Aorta (tissue), 5 donors: ENCODE data around the gene ATP1B1. TPM values are rescaled to one million over a fixed set of nuclear protein-coding genes. Genes with fewer than 3 reads are reported as not detected.
A peak's percentile ranks its signal among the peaks of the same experiment; 100 is the strongest.

ENCODE experiments used
- ATAC-seq: fragments of 200-7000 bp; cut with Tn5 transposase; one replicate; pipeline ENCODE4 v1.9.1; 2022; ENCODE audit warnings: moderate library complexity; ENCODE audit not compliant: low FRiP score
- DNase-seq, 2 donors: peaks; one replicate each; pipeline ENCODE4 v3.0.0-alpha.2; 2020
- H3K27ac ChIP-seq, 2 donors: one replicate each; pipeline ENCODE4 v1.5.1; 2013; ENCODE audit warnings: low read length in 2 of 2, mild to moderate bottlenecking in 2 of 2, moderate library complexity in 2 of 2, control low read depth in 1 of 2, inconsistent platforms in 1 of 2, low read depth in 1 of 2
- H3K27me3 ChIP-seq, 2 donors: one replicate each; pipeline ENCODE4 v1.6.1; 2013; ENCODE audit warnings: control low read depth in 1 of 2, low read length in 1 of 2, mild to moderate bottlenecking in 1 of 2, moderate library complexity in 1 of 2; ENCODE audit not compliant: insufficient read depth in 2 of 2, control insufficient read depth in 1 of 2
- H3K36me3 ChIP-seq, 2 donors: one replicate each; pipeline ENCODE4 v1.6.1; 2013; ENCODE audit warnings: control low read depth in 1 of 2, low read length in 1 of 2, mild to moderate bottlenecking in 1 of 2; ENCODE audit not compliant: insufficient read depth in 2 of 2, control insufficient read depth in 1 of 2
- H3K4me1 ChIP-seq, 2 donors: one replicate each; pipeline ENCODE4 v1.6.1; 2013; ENCODE audit warnings: low read length in 2 of 2, control low read depth in 1 of 2, mild to moderate bottlenecking in 1 of 2, moderate library complexity in 1 of 2; ENCODE audit not compliant: insufficient read depth in 2 of 2, control insufficient read depth in 1 of 2
- H3K4me3 ChIP-seq, 2 donors: one replicate each; pipeline ENCODE4 v1.5.1; 2013; ENCODE audit warnings: low read length in 2 of 2, control low read depth in 1 of 2, mild to moderate bottlenecking in 1 of 2
- H3K9me3 ChIP-seq: one replicate; pipeline ENCODE4 v1.6.1; 2013; ENCODE audit warnings: mild to moderate bottlenecking, low read length; ENCODE audit not compliant: control insufficient read depth
- WGBS, 2 donors: extraction: QIAGEN DNeasy Blood & Tissue Kit; methylation state at CpG; one replicate each; pipeline ENCODE4 v1.1.7; 2013; 5-methylcytosine and 5-hydroxymethylcytosine counted together
- intact Hi-C, 2 donors: fragments of 100-400 bp; cut with DNase I; formaldehyde crosslinking; loops; one replicate each; pipeline versions ENCODE4 v1.14.2 to v1.15.0; 2022
- polyA plus RNA-seq, 2 donors: library from polyadenylated mRNA; stranded (reverse); fragments of 200-250 nt; gene quantifications; one replicate each; pipeline ENCODE4 v1.2.3, GENCODE V29; 2013
- total RNA-seq, 2 donors: library from RNA; stranded (reverse); fragmentation: NEBNext Ultra II Directional; extraction: Animal tissue kit (Norgen Biotek cat#: 25700); gene quantifications; one replicate each; pipeline ENCODE4 v1.2.1, GENCODE V29; 2021
- donor health status: healthy with polysubstance abuse.
- donor health status: Bipolar disorder and iron deficiency.
- donor health status: DM: no; HTN: no; CAD: no.
- donor health status: DM: no; HTN: no; CAD: no.
- donor health status: DM: yes; HTN: yes; CAD: no.

ATP1B1 gene
- total and polyA plus RNA-seq, 4 donors = 7.1 to 23.8 (median 7.7) TPM

DNA sequence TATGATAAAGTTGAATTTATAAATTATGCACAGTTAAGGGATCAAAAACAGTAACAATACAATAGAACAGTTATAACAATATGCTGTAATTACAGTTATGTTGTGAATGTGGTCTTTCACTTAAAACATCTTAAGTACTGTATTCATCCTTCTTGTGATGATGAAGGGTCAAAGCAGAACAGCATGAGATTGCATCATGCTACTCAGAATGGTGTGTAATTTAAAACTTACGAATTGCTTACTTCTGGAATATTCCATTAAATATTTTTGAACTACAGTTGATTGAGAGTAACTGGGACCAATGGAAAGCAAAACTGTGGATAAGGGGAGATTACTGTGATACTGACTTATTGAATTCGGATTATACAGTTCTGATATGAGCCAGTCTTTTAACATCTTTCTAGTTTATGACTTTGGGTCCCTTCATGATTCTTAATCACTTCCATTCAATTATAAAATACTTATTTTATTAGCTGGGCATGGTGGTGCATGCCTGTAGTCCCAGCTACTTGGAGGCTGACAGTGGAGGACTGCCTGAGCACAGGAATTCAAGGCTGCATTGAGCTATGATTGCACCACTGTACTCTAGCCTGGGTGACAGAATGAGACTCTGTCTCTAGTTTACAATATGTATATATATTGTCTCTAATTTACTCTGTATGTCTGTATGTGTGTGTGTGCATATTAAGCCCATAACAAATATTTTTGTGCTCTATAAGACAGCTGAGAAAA is 43.2 kb downstream of the ATP1B1 start:
- Histone ChIP-seq H3K27ac (no peak overlapping the region), H3K4me1 (no peaks in the 10 kb centered on the region), H3K27me3 (no peaks in the 10 kb centered on the region), H3K4me3 (no peak overlapping the region), H3K36me3 (no peaks in the 10 kb centered on the region), H3K9me3 (no peaks in the 10 kb centered on the region)
- DNase-seq = no peak
- intact Hi-C loops = no loop called here
- no peak for ATAC-seq
- WGBS, 2 donors = 89% methylated on average over 2 of the region's 2 CpGs

DNA sequence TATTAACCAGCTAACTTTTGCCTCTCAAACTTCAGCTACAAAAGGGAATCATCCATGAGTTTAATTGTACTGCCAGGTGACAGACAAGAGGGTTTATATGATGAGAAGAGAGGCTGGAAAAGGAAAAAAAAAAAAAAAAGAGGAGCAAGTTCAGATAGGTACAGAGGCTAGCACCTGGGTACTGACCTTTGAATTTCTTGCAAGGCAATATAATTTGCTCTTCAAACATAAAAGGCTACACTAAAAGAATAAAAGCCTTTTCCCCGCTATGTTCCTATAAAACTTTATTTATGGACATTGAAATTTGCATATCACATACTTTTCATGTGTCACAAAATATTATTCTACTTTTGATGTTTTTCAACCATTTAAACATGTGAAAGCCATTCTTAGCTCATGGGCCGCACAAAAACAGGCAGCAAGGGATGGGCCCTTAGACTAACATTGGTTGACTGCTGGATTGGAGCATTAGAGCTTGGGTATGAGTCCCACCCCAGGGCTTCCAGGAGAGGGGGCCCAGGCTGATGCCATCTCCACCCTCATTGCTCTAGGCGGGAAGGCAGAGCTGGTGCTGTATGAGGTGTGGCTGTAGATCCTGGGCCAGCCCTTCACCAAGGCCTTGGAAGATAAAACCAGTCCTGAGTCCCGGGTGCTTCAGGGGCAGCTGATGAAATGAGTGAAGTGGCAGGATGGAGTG is 44.3 kb downstream of the ATP1B1 start:
- Histone ChIP-seq H3K27me3 (no peaks in the 10 kb centered on the region), H3K36me3 (no peaks in the 10 kb centered on the region), H3K4me3 (no peak overlapping the region), H3K4me1 (no peaks in the 10 kb centered on the region), H3K27ac (no peak overlapping the region), H3K9me3 (no peaks in the 10 kb centered on the region)
- WGBS, 2 donors = 83 to 88% methylated on average over 4 of the region's 4 CpGs
- DNase-seq (no peak), ATAC-seq (no peak)
- intact Hi-C loops = no loop called here

DNA sequence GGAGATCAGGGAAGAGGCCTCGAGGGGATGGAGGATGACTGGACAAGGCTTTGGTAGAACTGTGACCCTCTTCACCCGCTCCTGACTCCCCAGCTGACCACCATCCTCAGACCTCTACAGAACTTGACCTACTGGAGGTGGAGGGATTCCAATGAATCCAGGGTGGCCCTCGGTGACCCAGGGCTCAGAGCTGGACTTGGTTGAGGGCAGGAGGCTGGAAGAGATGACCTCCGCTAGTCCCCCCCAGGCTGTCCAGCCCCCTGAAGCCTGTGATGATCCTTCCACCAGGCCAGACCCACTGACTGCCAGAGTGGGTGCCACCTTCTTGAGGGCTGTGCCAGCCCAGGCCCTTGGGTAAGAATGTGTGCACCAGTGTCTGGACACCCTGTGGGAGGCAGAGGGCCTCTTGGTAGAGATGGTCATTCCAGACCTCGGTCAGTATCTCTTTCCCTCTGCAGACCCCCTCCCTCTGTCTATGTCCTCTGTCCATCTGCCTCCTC is 44.9 kb downstream of the ATP1B1 start:
- Histone ChIP-seq H3K4me1 (no peaks in the 10 kb centered on the region), H3K27ac (no peak overlapping the region)

DNA sequence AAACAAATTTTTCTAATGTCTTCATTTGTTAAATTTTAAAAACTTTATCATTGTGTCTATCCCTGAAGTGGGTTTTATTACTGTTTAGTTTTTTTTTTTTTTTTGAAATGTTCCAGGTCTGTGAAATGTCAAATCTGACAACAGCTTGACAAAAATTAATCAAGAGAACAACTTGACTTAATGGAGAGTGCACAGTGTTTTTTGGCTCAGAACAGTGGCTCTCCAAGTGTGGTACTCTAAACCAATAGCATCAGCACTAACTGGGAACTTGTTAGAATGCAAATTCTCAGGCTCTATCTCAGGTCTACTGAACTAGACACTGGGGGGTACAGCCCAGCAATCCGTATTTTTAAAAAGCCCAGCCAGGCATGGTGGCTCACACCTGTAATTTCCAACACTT is 49.2 kb downstream of the ATP1B1 start:
- intact Hi-C loops = no loop called here
- Histone ChIP-seq H3K27me3 (no peaks in the 10 kb centered on the region), H3K4me3 (no peak overlapping the region), H3K36me3 (peaks cover 0 to 7% of the 10 kb centered on the region in 2 donors), H3K27ac (no peak overlapping the region), H3K4me1 (no peaks in the 10 kb centered on the region), H3K9me3 (no peaks in the 10 kb centered on the region)
- ATAC-seq (no peak), DNase-seq (no peak)
- 68 to 80% methylated on average over 1 of the region's 1 CpG for WGBS, 2 donors

More for the DNA sequence above, 44.9 kb downstream of the ATP1B1 start:
- Histone ChIP-seq H3K27me3 (no peaks in the 10 kb centered on the region), H3K36me3 (no peaks in the 10 kb centered on the region), H3K4me3 (no peak overlapping the region), H3K9me3 (no peaks in the 10 kb centered on the region)
- DNase-seq (no peak), ATAC-seq (no peak)
- intact Hi-C loops = no loop called here
- 93 to 96% methylated on average over 5 of the region's 5 CpGs for WGBS, 2 donors

DNA sequence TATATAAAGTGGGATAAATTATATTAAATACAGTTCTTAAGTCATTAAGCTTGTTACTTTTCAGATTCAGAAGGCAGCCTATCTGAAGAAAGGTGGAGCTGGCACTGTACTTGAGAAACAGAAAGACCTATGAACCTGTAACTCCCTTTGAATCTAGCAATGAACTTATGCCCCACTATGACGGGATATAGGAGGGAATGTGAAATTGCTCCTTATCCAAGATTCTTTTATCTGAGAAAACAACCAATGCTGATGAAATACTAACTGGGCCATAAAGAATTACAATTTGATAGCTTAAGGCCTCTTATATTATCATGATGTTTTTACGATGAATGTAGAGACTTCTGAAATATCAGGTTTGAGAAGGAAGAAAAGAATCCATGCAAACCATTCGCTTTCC is 50.1 kb downstream of the ATP1B1 start:
- intact Hi-C loops = no loop called here
- 75 to 93% methylated on average over 3 of the region's 3 CpGs for WGBS, 2 donors

DNA sequence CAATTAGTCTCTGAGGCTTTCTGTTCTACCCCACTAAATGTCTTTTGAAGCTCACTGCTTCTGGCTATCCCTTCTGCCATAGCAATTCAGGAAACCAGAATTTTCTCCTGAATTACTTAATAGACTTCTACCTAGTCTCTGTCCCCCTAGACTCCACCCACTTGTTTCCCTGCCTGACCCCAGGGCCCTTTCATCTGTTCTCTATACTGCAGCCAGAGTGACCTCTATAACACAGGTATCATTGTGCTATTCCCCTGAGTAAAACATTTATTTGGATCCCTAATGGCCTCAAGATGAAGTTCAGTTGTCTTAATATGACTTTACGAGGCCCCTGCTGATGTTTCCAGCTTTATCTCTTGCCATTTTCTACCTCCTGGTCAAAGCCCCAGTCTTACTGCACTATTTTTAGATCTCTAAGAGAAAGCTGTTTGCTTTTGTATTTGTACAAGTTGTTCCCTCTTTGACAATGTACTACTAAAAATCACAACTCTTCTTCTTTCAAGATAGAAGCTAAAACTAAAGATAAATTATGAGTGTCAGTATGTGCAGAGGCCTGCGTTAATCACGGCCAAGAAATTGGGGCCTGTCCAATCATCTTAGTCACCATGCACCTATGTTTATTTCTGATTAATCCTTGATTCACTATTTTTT is 54.5 kb downstream of the ATP1B1 start:
- Histone ChIP-seq H3K4me3 (no peak overlapping the region), H3K36me3 (peaks cover 0 to 7% of the 10 kb centered on the region in 2 donors), H3K27me3 (no peaks in the 10 kb centered on the region), H3K9me3 (no peaks in the 10 kb centered on the region), H3K4me1 (peaks cover 2% of the 10 kb centered on the region in 2 donors), H3K27ac (no peak overlapping the region)
- intact Hi-C loops = no loop called here
- DNase-seq = no peak
- ATAC-seq = no peak
- WGBS, 2 donors = 20 to 34% methylated on average over 3 of the region's 3 CpGs

More for the DNA sequence above, 50.1 kb downstream of the ATP1B1 start:
- no peaks in the 10 kb centered on the region for H3K9me3 ChIP-seq
- no peak overlapping the region for H3K27ac ChIP-seq
- no peaks in the 10 kb centered on the region for H3K27me3 ChIP-seq
- peaks cover 0 to 2% of the 10 kb centered on the region in 2 donors for H3K4me1 ChIP-seq
- no peak for DNase-seq
- ATAC-seq = no peak
- no peak overlapping the region for H3K4me3 ChIP-seq
- H3K36me3 ChIP-seq = peaks cover 0 to 7% of the 10 kb centered on the region in 2 donors

DNA sequence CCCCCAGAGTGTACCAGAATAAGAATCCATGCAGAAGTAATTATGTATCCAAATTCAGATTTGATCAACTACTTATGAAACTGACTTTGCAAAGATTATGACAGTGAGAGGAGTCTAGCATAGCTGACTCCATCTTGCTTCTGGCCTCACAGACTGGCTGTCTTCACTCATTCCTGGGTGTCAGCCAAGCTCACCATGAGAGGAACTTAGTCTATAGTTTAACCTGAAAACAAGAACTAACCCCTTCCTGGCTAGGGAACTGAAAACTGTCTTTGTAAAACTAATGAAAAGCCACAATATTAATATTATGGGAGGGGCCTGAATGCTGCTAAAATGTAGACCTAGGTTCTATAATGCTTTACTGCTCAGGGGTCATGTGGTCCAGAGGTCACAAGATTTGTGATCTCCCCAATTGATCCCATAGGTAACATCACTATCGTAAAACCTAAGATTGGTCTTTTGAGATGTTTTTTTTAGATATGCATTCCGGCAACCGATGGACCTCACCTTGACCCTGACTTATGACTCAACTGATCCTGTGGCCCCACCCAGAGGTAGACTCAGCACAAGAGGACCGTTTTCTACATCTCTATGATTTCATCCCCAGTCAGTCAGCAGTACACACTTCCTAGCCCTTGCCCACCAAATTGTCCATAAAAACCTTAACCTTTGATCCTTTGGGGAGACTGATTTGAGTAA is 55.2 kb downstream of the ATP1B1 start:
- intact Hi-C loops = no loop called here
- ATAC-seq = no peak
- H3K4me1 ChIP-seq = peaks cover 2% of the 10 kb centered on the region in 2 donors
- H3K36me3 ChIP-seq = peaks cover 0 to 7% of the 10 kb centered on the region in 2 donors
- whole genome bisulfite sequencing, 2 donors = 90 to 91% methylated on average over 4 of the region's 4 CpGs
- no peak overlapping the region for H3K27ac ChIP-seq
- no peaks in the 10 kb centered on the region for H3K27me3 ChIP-seq
- DNase-seq = peak in 1 of 2 donors; percentile 45
- no peaks in the 10 kb centered on the region for H3K9me3 ChIP-seq
- no peak overlapping the region for H3K4me3 ChIP-seq

DNA sequence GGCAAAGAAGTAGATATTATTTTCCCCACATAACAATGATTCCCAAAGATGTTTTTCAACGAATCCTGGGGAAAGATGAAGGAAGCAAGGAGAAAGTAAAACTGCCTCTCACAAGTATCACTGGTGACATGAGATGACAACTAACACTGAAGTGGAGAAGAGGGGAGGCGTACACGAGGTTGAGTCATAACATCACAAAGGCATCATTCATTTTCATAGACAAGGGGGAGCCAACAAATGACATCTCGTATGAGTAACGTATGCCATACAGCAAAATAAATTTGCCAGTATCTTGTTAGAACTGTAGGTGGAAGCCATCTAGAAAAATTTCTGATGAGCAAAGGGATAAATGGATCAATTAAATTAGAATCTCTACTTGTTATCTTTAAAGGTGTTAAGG is 56.6 kb downstream of the ATP1B1 start:
- intact Hi-C loops = no loop called here
- Histone ChIP-seq H3K27me3 (no peaks in the 10 kb centered on the region), H3K36me3 (peaks cover 0 to 3% of the 10 kb centered on the region in 2 donors), H3K4me3 (no peak overlapping the region), H3K27ac (no peak overlapping the region), H3K9me3 (no peaks in the 10 kb centered on the region), H3K4me1 (peaks cover 2% of the 10 kb centered on the region in 2 donors)
- WGBS, 2 donors = 74 to 79% methylated on average over 5 of the region's 5 CpGs
- no peak for DNase-seq
- ATAC-seq = no peak
